ENCODE results near the gene ABT1.

GRCh38 chr6:26609463-26609862, 12.7 kb downstream of the ABT1 start:
- TF ChIP-seq, protein P1, sequence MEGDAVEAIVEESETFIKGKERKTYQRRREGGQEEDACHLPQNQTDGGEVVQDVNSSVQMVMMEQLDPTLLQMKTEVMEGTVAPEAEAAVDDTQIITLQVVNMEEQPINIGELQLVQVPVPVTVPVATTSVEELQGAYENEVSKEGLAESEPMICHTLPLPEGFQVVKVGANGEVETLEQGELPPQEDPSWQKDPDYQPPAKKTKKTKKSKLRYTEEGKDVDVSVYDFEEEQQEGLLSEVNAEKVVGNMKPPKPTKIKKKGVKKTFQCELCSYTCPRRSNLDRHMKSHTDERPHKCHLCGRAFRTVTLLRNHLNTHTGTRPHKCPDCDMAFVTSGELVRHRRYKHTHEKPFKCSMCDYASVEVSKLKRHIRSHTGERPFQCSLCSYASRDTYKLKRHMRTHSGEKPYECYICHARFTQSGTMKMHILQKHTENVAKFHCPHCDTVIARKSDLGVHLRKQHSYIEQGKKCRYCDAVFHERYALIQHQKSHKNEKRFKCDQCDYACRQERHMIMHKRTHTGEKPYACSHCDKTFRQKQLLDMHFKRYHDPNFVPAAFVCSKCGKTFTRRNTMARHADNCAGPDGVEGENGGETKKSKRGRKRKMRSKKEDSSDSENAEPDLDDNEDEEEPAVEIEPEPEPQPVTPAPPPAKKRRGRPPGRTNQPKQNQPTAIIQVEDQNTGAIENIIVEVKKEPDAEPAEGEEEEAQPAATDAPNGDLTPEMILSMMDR (conservative IDR thresholded peaks at IDR 0.05; ENCODE audit: low read depth in 2 of 2) = no peak
- TF ChIP-seq POLR2AphosphoS5 (IDR thresholded peaks at IDR 0.05; ENCODE audit: low read depth) (no peak), CREB1 (CRISPR knock-in tag; IDR thresholded peaks at IDR 0.05; ENCODE audit: low read depth) (no peak), EZH2phosphoT487 (IDR thresholded peaks at IDR 0.05; ENCODE audit: unreplicated experiment) (no peak), EZH2 (IDR thresholded peaks at IDR 0.05; ENCODE audit: low read depth, unreplicated experiment) (no peak), ZNF331 (CRISPR knock-in tag; IDR thresholded peaks at IDR 0.05; ENCODE audit: low read depth) (no peak)
